ENCODE measurements around the gene MAP1S. TPM values are rescaled to one million over a fixed set of nuclear protein-coding genes. Genes with fewer than 3 reads are reported as not detected.

MAP1S gene
- total RNA-seq, 4 donors from 2014 or later, result 30.2 to 159 (median 68.0) TPM

- in situ Hi-C loops (cut with MboI; ENCODE audit: low pct_ligation_motif_present in 1 of 4, low pct_unique_long_range_greater_than_20kb in 1 of 4, low sequenced_read_pairs in 3 of 4), result no loop called here
- TF ChIP-seq EP300 (IDR thresholded peaks at IDR 0.05; ENCODE audit: low read depth) (no peak), POLR2AphosphoS5 (IDR thresholded peaks at IDR 0.05) (no peak), CTCF (IDR thresholded peaks at IDR 0.05) (no peak), POLR2A (IDR thresholded peaks at IDR 0.05) (no peak)
- H3K27me3 ChIP-seq, result peaks cover 34% of the 10 kb centered on the region
- DNase-seq, result no peak
- intact Hi-C loops (cut with DNase I; ENCODE audit: low total_unique reads), result no loop called here
- no peak overlapping the region for H3K4me3 ChIP-seq
- no peaks in the 10 kb centered on the region for H3K36me3 ChIP-seq
- 39% methylated on average over 2 of the region's 2 CpGs for WGBS, 2 donors (ENCODE audit: low coverage in 1 of 2)
- H3K9me3 ChIP-seq, result no peaks in the 10 kb centered on the region
- H3K4me1 ChIP-seq, result peaks cover 4 to 10% (median 9%) of the 10 kb centered on the region in 4 donors
- H3K27ac ChIP-seq, result no peak overlapping the region
Measured at GRCh38 chr19:17676295-17676694, 43.0 kb upstream of the MAP1S start.

GRCh38 chr19:17677002-17677401 is 42.3 kb upstream of the MAP1S start:
- in situ Hi-C loops (cut with MboI; ENCODE audit: low pct_ligation_motif_present in 1 of 4, low pct_unique_long_range_greater_than_20kb in 1 of 4, low sequenced_read_pairs in 3 of 4), result no loop called here
- WGBS, 2 donors (ENCODE audit: low coverage in 1 of 2), result 20 to 60% methylated on average over 2 of the region's 2 CpGs
- intact Hi-C loops (cut with DNase I; ENCODE audit: low total_unique reads), result no loop called here

GRCh38 chr19:17678836-17679235 is 40.4 kb upstream of the MAP1S start:
- Histone ChIP-seq H3K4me1 (peaks cover 4 to 10% (median 9%) of the 10 kb centered on the region in 4 donors), H3K9me3 (no peaks in the 10 kb centered on the region), H3K36me3 (no peaks in the 10 kb centered on the region), H3K27me3 (peaks cover 58% of the 10 kb centered on the region), H3K4me3 (no peak overlapping the region), H3K27ac (no peak overlapping the region)
- DNase-seq, result no peak
- in situ Hi-C loops (cut with MboI; ENCODE audit: low pct_ligation_motif_present in 1 of 4, low pct_unique_long_range_greater_than_20kb in 1 of 4, low sequenced_read_pairs in 3 of 4) (no loop called here), intact Hi-C loops (cut with DNase I; ENCODE audit: low total_unique reads) (no loop called here)
- WGBS, 2 donors (ENCODE audit: low coverage in 1 of 2), result 74 to 77% methylated on average over 4 of the region's 4 CpGs
- TF ChIP-seq EP300 (IDR thresholded peaks at IDR 0.05; ENCODE audit: low read depth) (no peak), POLR2A (IDR thresholded peaks at IDR 0.05) (no peak), POLR2AphosphoS5 (IDR thresholded peaks at IDR 0.05) (no peak), CTCF (IDR thresholded peaks at IDR 0.05) (no peak)

More at GRCh38 chr19:17677002-17677401, 42.3 kb upstream of the MAP1S start:
- Histone ChIP-seq H3K4me1 (peaks cover 4 to 10% (median 9%) of the 10 kb centered on the region in 4 donors), H3K36me3 (no peaks in the 10 kb centered on the region), H3K27me3 (peaks cover 41% of the 10 kb centered on the region), H3K9me3 (no peaks in the 10 kb centered on the region), H3K27ac (no peak overlapping the region), H3K4me3 (no peak overlapping the region)
- TF ChIP-seq CTCF (IDR thresholded peaks at IDR 0.05) (no peak), EP300 (IDR thresholded peaks at IDR 0.05; ENCODE audit: low read depth) (no peak), POLR2AphosphoS5 (IDR thresholded peaks at IDR 0.05) (no peak), POLR2A (IDR thresholded peaks at IDR 0.05) (no peak)
- no peak for DNase-seq

- intact Hi-C loops (cut with DNase I; ENCODE audit: low total_unique reads), result no loop called here
- no peak for TF ChIP-seq CTCF (IDR thresholded peaks at IDR 0.05)
- TF ChIP-seq POLR2A (IDR thresholded peaks at IDR 0.05), result no peak
- no peak for TF ChIP-seq EP300 (IDR thresholded peaks at IDR 0.05; ENCODE audit: low read depth)
- no peak for TF ChIP-seq POLR2AphosphoS5 (IDR thresholded peaks at IDR 0.05)
- Histone ChIP-seq H3K4me1 (peaks cover 4 to 10% (median 9%) of the 10 kb centered on the region in 4 donors), H3K9me3 (no peaks in the 10 kb centered on the region), H3K27me3 (peaks cover 67% of the 10 kb centered on the region), H3K27ac (no peak overlapping the region), H3K36me3 (no peaks in the 10 kb centered on the region), H3K4me3 (peak overlapping the region in 1 of 4 donors; percentile 23)
- in situ Hi-C loops (cut with MboI; ENCODE audit: low pct_ligation_motif_present in 1 of 4, low pct_unique_long_range_greater_than_20kb in 1 of 4, low sequenced_read_pairs in 3 of 4), result no loop called here
- DNase-seq, result no peak
- WGBS, 2 donors (ENCODE audit: low coverage in 1 of 2), result 15 to 20% methylated on average over 3 to 14 of the region's 14 CpGs
Measured at GRCh38 chr19:17679526-17680229, 39.6 kb upstream of the MAP1S start.

Measured in transverse colon (tissue), 4 donors.